NB4 (cell line): Measurements from ENCODE around the gene MGLL.

Source experiments
- POLR2A ChIP-seq: IDR thresholded peaks from 2 replicates; pipeline ENCODE4 v1.6.1; 2011; ENCODE audit warnings: mild to moderate bottlenecking; ENCODE audit not compliant: insufficient read length; ENCODE audit errors: extremely low read depth
- TF ChIP-seq, protein P1 (sequence below): IDR thresholded peaks from one replicate; pipeline ENCODE4 v1.5.1; 2012; ENCODE audit warnings: low read depth, low read length

DNA sequence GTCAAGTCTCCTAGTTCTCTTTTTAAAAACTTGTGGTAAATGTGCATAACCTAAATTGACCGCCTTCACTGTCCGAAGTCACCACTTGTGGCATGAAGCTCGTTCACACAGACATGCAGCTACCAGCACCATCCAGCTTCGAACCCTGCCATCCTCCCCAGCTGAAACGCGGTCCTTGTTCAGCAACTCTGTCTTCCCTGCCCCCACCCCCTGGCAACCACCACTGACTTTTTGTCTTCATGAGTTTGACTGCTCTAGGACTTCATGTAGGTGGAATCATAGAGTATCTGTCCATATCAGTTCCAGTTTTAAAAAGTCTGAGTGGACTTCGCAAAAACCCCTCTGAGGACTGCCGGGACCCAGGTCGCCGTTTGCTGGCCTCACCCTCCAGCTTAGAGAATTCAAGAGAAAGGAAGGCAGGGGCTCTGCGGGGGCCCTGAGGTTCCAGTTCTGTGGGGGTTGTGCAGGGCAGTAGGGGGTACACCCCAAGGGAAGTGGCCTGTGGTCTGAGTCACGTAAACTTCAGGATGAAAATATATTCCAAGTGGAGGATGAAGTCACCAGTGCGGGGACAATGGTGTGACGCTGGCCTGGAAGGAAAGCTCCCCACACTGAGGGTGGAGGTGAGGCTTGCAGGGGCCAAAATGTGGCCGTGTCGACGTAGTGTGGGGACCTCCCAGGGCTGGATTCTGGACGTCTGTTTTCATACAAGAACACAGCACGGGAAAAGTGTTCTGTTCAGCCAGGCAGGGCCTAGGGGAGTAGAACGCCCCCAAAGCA, 82.0 kb downstream of the MGLL start:
- TF ChIP-seq POLR2A: no peak
- TF ChIP-seq, protein P1, sequence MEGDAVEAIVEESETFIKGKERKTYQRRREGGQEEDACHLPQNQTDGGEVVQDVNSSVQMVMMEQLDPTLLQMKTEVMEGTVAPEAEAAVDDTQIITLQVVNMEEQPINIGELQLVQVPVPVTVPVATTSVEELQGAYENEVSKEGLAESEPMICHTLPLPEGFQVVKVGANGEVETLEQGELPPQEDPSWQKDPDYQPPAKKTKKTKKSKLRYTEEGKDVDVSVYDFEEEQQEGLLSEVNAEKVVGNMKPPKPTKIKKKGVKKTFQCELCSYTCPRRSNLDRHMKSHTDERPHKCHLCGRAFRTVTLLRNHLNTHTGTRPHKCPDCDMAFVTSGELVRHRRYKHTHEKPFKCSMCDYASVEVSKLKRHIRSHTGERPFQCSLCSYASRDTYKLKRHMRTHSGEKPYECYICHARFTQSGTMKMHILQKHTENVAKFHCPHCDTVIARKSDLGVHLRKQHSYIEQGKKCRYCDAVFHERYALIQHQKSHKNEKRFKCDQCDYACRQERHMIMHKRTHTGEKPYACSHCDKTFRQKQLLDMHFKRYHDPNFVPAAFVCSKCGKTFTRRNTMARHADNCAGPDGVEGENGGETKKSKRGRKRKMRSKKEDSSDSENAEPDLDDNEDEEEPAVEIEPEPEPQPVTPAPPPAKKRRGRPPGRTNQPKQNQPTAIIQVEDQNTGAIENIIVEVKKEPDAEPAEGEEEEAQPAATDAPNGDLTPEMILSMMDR: no peak
